Stimulated activated CD8-positive, alpha-beta memory T cell treated with anti-CD3 and anti-CD28 coated beads, Interleukin-2, amount 100 ng/mL, for 1 hour (primary cell): ENCODE measurements around the gene NDST1.

ENCODE experiments used
- DNase-seq, 2 donors: peaks; one replicate each; pipeline ENCODE4 v3.0.0-alpha.2; 2020; ENCODE audit warnings: low read depth in 2 of 2

Gene NDST1

DNA sequence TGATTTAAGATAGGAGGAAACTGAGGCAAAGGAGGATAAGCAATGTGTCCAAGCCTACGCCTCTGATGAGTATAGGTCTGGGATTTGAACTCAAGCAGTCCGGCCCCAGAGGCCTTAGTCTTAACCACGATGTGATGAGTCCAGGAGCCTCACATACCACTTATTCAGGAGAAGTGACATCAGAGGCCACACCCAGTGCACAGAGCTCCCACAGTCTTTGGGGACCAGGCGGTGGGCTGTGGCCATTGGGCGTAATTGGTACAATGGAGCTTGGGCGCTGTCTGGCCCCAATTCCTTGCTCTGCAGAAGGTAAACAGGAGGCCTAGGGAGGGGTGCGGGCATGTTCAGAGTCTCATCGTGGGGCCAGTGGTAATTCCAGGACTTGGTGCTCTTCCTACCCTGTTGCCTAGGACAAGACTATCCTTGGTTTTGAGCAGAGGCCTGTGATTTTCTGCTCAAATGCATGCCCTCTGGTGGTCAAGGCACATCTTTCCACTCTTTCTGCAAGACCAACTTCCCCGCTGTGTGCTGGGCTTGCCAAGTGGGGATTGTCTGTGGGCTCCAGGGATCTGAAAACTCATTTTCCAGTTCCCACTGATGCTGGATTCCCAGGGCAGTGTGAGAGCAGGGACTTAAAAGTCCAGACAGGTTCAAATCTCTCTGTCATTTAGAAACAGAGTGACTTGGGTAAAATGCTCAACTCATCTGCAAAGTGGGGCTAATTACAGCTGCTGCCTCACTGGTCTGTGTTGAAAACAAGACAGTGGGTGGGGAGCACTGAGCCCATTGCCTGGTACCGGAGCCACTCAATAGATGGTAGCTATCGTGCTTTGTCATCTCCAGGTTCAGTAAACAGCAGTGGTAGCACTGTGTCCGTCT is 15.8 kb downstream of the NDST1 start:
- no peak for DNase-seq

DNA sequence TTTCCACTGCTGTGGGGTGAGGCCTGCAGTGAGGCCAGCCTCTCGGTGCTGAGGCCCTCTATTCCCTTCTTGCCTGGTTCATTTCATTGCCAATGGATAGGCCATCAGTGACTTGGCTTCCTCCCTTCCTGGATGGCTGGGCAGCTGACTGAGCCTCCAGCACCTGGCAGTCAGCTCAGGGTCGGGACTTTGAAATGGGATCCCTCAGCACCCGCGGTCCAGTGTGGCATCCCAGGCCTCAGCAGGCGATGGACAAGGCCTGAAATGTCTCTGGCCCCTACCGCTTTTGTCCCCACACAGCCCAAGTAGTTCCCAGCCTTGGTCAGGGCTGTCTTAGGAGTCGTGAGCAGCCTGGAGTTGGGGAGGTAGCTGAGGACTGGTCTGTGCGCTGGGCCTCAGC is 17.2 kb downstream of the NDST1 start:
- no peak for DNase-seq

DNA sequence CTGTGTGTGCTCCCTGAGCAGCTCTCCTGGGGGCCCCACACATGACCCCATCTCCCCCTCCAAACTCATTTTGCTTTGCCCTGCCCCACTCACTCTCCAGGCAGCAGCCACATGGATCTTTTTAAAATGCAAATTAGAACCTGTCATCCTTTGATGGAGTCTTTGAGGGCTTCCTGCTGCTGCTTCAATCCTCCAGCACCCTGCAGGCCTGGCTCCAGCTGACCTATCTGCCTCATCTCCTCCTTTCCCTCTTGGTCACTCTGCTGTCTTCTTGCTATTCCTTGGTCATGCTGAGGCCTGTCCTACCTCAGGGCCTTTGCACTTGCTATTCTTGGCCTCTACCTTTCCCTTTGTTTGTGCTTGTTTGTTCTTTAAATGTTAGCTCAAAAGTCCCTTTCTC is 17.9 kb downstream of the NDST1 start:
- no peak for DNase-seq

DNA sequence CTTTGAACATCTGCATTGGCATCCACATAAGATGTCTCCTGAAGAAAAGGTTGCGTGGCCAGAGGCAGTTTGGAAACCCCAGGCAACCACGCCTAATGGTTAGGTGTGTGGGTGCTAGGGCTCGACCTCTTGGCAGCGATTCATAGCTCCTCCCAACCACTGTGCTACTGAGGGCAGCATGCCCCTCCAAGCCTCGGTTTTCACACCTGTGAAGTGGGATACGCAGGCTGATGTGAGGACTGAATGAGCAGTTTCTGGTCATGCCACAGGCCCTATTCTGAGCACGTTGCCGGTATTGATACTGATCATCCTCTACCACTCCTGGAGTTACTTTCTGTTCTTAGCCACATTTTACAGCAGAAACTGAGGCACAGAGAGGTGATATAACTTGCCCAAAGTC is 19.1 kb downstream of the NDST1 start:
- no peak for DNase-seq

DNA sequence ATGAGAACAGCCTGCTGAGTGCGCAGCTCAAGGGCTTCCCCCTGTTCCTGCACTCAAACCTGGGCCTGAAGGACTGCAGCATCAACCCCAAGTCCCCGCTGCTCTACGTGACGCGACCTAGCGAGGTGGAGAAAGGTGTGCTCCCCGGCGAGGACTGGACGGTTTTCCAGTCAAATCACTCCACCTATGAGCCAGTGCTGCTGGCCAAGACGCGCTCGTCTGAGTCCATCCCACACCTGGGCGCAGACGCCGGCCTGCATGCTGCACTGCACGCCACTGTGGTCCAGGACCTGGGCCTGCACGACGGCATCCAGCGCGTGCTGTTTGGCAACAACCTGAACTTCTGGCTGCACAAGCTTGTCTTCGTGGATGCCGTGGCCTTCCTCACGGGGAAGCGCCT is 19.9 kb downstream of the NDST1 start:
- no peak for DNase-seq

DNA sequence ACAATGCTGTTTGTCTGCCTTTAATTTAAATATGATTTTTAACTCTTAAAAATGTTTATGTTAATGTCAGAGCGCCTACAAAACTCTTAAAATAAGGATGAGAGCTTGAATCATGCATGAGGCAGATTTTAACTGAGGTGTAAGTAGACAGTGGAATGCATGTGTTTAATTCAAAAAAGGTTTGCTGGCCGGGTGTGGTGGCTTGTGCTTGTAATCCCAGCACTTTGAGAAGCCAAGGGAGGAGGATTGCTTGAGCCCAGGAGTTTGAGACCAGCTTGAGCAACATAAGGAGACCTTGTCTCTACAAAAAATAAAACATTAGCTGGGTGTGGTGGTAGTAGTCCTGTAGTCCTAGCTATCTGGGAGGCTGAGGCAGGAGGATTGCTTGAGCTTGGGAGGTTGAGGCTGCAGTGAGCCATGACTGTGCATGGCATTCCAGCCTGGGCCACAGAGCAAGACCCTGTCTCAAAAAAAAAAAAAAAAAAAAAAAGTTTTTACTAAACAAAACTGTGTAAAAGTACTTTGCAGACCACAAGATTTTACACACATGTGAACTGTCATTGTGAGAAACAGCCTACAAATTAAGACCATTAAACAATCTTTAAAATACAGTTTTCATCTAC is 21.1 kb downstream of the NDST1 start:
- no peak for DNase-seq

DNA sequence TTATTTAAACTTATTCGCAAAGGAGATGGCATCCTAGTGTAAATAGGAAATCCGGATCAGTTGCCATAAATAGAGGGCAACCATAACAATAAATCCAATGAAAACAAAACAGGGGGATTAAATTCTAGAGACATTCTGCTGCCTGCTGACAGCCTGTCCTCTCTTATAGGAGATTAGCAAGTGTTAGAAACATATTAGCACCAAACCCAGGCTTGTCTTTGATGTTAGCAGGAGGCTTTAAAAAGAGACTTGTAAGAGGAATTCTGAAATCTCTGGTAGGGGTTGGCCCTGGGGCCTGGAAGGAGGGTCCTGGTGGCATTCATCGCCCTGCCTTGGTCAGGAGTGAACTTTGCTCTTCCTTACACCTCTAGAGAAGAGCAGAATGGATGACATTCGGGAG is 21.6 kb downstream of the NDST1 start:
- no peak for DNase-seq

DNA sequence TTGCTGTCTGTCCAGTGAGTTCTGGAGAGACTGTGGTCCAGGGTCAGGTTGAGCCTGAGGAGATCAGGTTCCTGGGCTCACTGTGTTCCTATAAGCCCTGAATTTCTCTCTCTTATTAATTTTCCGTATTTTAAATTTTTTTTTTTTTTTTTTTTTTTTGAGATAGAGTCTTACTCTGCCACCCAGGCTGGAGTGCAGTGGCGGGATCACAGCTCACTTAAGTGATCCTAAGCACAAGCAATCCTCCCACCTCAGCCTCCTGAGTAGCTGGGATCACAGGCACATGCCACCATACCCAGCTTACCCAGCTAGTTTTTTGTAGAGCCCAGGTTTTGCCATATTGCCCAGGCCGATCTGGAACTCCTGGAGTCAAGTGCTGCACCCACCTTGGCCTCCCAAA is 22.5 kb downstream of the NDST1 start:
- DNase-seq, result no peak

DNA sequence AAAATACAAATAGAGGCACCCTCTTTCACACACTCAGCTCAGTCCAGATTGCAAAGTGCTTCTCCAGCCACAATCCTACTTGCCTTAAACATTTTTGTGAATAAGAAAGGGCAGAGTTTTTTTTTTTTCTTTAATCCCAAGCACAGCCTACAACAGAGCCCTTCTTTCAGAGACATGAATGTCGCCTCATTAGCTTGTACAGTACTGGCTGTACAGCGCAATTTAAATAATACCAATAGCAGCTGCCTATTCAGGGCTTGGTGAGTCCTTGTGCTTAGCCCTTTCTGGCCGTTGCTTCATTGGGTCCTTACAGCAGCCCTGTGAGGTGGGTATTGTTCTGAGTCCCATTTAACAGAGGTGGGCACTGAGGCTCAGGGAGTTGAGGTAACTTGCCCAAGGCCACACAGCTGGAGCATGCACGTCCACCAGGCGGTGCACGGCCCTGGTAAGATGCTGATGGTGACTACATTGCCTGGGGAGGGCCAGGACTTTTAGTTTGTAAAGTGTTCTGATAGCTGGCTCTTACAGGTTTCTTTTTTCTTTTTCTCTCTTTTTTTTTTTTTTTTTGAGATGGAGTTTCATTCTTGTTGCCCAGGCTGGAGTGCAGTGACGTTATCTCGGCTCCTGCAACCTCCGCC is 23.1 kb downstream of the NDST1 start:
- no peak for DNase-seq

DNA sequence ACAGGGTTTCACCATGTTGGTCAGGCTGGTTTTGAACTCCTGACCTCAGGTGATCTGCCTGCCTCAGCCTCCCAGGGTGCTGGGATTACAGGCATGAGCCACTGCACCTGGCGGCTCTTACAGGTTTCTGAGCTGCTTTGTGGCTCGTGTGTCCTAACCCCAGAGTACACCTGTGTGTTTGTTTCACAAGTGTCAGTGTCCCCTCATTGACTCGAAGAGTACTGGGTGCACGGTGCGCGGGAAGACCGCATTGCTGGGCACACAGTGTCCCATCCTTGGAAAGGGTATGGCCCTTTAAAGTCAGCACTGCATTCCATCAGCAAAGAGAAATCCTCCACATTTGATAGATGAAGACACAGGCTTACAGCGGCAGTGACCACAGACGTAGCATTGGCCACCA is 23.8 kb downstream of the NDST1 start:
- no peak for DNase-seq

DNA sequence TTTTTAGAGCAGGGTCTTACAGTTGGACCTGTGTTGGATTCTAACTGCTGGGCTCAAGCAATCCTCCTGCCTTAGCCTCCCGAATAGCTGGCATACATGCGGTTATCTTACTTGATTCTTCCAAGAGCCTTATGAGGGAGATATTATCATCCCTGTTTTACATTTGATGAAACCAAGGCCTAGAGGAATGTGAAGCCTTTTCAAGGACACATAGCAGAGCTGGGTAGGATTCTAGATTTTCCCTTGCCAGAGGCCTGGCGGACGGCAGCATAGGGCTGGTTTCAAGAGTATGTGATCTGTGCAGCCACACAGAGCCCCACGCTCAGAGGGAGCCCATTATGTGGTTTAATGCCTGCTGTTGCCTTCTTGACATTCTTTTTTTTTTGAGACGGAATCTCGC is 24.2 kb downstream of the NDST1 start:
- DNase-seq, result no peak

DNA sequence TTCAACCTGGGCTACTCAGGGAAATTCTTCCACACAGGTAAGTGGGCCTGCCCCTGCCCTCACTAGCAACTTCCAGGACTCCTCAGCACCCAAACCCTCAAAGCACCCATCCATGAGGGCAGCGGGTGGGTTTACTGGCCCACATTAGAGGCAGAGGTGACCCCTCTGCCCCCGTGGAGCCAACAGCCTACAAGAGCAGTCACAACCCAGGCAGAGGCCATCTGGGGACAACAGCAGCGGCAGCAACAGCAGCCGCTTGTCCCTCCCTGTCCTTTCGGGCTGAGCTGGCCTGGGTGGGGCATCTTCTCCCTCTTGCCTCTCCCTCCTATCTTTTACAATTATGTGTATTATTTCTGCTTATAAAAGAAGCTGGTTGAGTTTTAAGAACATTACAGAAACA is 25.1 kb downstream of the NDST1 start:
- no peak for DNase-seq

DNA sequence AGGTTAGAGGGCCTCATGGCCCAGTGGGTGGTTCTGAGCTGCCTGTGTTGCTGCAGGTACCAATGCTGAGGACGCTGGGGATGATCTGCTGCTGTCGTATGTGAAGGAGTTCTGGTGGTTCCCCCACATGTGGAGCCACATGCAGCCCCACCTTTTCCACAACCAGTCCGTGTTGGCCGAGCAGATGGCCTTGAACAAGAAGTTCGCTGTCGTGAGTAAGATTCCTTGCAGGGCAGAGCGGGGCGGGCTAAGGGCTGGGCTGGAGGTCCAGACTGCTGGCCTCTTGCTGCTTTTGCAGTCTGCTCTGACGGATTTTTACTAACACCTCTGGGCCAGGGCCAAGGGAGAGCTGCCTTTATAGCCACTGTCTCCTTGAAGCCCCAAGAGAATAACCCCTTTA is 26.9 kb downstream of the NDST1 start:
- no peak for DNase-seq

DNA sequence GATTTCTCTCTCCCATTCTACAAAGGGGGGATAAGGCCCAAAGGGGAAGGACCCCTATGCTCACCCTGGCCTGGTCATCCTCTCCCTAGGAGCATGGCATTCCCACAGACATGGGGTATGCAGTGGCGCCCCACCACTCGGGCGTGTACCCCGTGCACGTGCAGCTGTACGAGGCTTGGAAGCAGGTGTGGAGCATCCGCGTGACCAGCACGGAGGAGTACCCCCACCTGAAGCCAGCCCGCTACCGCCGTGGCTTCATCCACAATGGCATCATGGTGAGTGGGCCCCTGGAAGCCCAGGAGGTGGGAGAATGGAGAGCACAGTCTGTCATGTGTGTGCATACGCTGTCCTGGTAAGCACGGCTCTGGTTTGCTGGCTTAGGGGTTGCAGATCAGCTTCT is 27.7 kb downstream of the NDST1 start:
- no peak for DNase-seq

DNA sequence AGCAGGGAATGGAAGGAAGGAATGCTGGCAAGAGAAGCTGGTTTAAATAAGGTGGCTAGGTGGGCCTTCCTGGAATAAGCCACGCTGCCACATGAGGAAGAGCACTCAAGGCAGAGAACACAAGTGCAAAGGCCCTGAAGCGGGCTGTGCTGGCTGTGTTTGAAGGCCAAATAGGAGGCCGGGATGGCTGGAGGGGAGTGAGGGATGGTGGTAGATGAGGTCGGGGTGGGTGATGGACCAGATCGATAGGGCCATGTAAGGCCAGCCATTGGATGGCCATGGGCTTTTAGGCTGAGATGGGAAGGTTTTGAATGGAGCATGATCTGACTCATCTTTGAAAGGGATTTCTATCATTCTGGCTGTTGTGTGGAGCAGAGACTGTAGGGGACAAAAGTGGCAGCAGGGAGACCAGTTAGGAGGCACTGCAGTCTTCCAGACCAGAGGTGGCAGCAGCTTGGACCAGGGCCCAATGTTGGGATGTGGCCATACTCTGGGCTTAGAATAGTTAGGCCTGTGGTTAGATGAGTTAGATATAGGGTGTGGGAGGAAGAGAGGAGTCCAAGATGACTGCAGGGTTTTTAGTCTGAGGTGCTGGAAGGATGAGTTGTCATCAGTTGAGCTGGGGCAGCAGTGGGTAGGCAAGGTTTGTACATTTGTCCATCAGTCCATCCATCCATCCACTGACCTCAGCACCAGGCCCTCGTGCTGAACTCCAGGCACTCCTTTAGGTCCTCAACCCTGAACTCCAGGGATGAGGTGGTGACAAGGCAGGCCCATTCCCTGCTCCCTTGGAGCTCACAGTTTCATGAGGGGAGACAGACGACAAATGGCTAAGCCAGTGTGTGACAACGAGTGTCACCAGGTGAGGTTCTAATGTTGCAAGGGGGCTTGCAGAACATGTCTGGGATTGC is 30.3 kb downstream of the NDST1 start:
- DNase-seq, result no peak

DNA sequence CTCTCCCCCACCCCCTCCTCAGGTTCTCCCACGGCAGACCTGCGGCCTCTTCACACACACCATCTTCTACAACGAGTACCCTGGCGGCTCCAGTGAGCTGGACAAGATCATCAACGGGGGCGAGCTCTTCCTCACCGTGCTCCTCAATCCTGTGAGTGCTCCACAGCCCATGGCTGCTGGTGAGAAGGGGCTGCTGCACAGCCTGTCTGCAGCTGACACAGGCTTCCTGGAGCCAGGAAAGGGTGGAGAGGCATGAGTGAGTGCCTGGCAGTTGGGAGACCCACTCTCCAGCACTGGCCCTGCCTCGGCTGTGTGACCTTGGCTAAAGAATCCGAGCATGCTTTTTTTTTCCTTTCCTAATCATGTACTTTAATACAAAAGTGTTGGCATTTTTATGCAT is 31.3 kb downstream of the NDST1 start:
- DNase-seq, result no peak

DNA sequence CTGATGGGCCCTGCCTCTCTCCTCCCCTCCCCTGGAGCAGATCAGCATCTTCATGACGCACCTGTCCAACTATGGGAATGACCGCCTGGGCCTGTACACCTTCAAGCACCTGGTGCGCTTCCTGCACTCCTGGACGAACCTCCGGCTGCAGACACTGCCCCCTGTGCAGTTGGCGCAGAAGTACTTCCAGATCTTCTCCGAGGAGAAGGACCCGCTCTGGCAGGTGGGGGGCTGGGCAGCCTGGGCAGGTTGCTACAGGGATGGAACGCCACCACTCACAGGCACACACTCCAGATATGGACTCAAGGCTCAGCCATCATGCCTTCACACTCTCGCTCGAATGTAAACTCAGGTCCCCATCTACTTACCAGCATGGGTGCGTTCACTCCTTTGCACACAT is 32.1 kb downstream of the NDST1 start:
- DNase-seq, result no peak

DNA sequence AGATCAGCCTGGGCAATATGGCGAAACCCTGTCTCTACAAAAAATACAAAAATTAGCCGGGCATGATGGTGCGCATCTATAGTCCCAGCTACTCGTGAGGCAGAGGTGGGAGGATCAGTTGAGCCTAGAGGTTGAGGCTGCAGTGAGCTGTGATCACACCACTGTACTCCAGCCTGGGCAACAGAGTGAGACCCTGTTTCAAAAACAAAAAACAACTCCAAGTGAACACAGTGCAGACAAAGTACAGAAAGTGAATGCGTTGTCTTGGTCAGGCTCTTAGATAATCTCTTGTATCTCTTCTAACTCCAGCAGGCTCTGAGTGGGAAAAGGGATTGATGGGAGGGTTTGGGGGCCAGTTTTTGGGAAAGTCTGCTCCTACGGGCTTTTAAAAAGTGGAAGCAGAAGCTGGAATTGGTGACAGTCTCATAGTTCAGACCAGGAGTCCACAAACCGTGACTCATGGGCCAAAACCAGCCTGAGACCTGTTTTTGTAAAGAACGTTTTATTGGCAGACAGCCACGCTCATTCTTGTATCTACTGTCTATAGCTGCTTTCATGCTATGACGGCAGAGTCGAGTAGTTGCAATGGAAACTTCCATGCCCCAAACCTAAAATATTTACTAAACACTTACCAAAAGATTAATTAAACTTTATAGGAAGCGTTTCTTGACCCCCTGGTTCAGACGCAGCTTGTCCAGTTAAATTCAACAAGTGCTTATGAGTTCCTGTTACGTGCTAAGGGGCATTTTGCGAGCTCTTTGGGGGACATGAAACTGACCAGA is 32.9 kb downstream of the NDST1 start:
- DNase-seq, result no peak

DNA sequence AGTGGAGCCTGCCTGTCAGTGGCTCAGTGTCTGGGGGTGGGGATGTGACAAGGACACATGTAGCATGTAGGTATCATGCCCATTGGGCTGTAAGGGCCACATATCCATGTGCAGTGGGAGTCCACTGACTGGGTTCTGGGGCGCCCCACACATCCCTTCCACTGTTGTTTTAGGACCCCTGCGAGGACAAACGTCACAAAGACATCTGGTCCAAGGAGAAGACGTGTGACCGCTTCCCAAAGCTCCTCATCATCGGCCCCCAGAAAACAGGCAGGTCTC is 33.4 kb downstream of the NDST1 start:
- DNase-seq, result no peak

DNA sequence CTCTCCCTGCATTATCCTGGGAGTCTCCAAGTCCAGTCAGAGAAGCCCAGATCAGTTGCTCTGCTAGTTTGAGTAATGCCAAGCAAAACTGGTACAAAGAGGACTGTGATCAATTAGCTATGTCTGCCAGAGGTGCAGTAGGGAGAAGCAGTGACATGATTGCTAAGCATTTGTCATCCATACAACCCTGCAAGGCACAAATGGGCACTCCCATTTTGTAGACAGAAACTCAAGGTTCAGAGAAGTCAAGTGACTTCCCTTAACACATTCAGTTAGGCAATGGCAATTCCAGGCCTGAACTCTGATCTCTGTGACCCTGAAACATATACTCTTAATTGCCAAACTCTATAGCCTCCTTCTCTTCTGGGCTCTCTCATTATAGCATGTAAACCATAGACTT is 34.0 kb downstream of the NDST1 start:
- DNase-seq, result no peak

DNA sequence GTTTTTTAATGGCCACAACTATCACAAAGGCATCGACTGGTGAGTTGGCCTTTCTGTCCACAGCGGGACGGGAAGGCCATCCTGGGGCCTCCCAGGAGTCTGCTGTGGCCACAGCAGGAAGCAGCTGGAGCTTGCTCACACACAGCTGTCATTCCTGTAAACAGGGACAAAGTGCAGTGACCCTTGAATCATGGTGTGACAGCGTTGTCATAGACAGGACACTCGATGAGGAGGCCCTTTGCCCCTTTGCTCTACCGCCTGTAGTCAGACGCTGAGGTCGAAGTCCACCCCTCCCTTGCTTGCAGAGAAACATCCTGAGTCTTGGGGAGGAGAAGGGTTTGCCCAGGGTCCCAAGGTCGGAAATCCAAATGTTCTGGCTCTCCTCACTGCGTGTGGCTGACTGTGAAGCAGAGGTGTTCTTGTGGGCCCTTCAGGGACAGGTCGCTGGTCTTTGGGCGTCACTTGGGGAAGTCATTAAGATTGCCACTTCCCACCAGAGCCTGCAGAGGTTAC is 35.1 kb downstream of the NDST1 start:
- DNase-seq, result no peak
